KOPT-K1 (cell line): ENCODE results near the gene BRMS1.

Experiments
- H3K27ac ChIP-seq: fragments of 200-600 bp; sonication (generic); 2 replicates; pipeline ENCODE4 v1.5.1; 2016; ENCODE audit warnings: antibody characterized with exemption, mild to moderate bottlenecking, low read depth, low read length; ENCODE audit not compliant: poor library complexity, severe bottlenecking
- H3K36me3 ChIP-seq: fragments of 200-600 bp; sonication (generic); 2 replicates; pipeline ENCODE4 v1.5.1; 2017; ENCODE audit warnings: antibody characterized with exemption, mild to moderate bottlenecking, low read length, moderate library complexity; ENCODE audit not compliant: insufficient read depth
- H3K9me3 ChIP-seq: fragments of 200-600 bp; sonication (generic); 2 replicates; pipeline ENCODE4 v1.5.1; 2017; ENCODE audit warnings: antibody characterized with exemption, low read length, mild to moderate bottlenecking; ENCODE audit not compliant: insufficient read depth, poor library complexity, severe bottlenecking

BRMS1 gene

DNA sequence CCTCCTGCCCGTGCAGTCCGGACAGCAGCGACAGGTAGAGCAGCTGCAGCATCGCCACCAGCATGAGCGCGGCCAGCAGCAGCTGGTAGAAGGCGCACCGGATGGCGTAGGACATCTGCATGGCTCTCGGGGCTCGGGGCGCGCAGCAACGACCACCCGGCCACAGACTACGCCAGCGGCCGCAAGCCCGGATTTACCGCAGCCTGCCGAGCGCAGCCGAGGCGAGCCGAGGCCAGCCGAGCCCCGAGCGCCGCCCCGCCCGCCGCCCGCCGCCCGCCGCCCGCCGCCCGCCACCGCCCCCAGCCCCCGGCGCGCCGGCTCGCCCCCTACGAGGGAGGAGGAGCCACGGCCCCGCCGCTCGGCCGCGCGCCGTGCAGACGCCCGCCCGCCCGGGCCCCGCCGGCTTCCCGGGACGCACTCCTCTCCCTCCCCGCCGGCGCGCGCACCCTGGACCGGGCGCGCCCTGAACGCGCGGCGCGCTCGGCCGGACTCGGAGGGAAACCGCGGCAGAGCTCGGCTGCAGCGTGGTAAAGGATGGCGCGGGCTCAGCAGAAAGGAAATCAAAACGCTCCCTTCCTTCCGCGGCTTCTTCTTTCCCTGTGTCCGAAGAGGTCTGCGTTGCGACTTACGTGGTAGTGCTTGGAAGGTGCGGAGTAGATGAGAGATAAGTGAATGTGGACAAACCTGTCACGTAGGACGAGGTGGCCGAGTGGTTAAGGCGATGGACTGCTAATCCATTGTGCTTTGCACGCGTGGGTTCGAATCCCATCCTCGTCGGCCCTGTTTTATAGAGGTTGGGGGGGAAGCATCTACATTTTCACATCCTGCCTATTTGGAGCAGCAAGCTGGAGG lies 2.7 kb upstream of the BRMS1 start, which contains the start of gene B4GAT1:
B4GAT1 (minus strand) TSS at position 205 of the 852 bp plus-strand sequence; CDS start at position 121, 84 bp downstream.
- Histone ChIP-seq H3K9me3 (no peaks in the 10 kb centered on the region), H3K36me3 (peaks cover 10% of the 10 kb centered on the region; the same call in 1 of the 2 replicates), H3K27ac (peak within 1 kb of the TSS; percentile 70)

DNA sequence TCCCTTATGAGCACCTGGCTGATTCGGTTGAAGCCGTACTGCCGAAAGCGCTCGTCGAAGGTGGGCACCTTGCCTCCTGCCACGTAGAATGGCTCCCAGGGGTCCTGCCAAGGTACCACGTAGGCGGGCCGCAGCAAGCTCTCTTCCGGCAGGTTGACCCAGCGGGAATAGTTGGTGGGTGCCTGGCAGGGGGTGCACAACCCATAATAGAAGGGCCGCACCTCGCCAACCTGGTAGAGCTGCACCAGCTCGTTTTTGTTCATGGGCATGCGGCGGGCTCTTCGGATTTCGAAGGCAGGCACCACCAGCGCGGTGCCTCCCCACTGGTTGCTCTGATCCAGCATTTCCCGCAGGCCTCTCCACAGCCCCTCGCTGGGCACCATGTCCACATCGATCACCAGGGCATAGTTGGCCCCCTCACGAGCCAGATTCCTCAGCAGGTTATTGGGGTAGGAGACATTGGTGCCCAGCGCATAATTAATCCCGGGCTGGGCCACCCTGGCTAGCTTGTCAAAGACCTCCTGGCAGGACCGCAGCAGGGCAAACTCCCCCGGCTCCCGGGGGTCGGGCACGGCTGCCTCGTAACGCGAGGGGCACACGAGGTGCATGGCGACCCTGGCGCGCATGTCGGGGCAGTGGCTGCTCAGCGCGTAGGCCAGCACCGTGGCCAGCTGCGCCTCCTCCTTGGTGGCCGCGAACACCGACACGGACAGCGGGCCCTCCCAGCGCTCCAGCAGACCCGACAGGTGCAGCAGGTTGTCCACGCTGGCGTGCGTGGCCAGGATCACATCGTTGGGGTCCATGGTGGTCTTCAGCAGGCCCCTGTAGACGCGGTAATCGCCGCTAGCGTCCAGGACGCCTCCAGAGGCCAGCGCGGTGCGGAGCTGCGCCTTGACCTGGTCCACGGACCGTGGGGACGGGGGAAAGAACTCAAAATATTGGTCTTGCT lies 1.8 kb upstream of the BRMS1 start:
- H3K36me3 ChIP-seq, result peaks cover 19% of the 10 kb centered on the region; the same call in 1 of the 2 replicates
- no peaks in the 10 kb centered on the region for H3K9me3 ChIP-seq
- H3K27ac ChIP-seq, result peak overlapping the region; percentile 68

- no peaks in the 10 kb centered on the region for H3K9me3 ChIP-seq
- peaks cover 33% of the 10 kb centered on the region for H3K36me3 ChIP-seq
- peak overlapping the region; percentile 62 for H3K27ac ChIP-seq
These were observed 379 bp upstream of the BRMS1 start for GRCh38 chr11:66345316-66345649.

DNA sequence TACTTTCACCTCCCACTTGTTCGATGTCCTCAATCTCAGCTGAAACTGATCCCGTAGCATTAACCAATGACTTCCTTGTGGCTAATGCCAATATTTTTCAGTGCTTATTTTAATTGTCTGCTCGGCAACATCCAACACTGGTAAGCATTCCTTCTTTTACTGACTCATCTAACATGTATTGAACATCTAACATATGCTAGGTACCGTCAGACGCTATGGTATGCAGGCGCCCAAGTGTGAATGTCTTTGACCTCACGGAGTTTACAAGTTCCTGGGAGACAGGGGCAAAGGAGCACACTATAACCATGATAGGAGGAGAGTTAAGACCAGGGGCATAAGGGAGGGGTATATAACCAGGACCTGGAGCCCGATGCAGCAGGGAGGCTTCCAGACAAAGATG lies 1.7 kb downstream of the BRMS1 start:
- Histone ChIP-seq H3K36me3 (peaks cover 54% of the 10 kb centered on the region), H3K27ac (no peak overlapping the region), H3K9me3 (no peaks in the 10 kb centered on the region)

DNA sequence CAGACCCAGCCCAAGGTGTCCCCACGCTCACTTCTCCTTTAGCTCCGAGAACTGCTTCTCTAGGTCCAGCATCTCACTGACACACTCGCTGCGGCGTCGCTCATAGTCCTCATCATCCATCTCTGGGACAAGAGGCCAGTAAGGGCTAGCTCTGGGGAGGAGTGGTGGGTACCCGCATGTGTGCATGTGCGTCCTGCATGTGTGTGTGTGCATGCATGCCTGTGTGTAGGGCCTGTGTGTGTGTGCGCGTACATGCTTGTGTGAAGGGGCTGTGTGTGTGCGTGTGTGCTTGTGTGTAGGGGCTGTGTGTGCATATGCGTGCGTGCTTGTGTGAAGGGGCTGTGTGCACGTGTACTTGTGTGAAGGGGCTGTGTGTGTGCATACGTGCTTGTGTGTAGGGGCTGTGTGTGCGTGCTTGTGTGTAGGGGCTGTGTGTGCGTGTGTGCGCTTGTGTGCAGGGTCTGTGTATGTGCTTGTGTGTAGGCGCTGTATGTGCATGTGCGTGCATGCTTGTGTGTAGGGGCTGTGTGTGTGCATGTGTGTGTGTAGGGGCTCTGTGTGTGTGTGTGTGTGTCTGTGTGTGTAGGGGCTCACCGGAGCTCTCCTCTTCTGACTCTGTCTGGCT lies 3.3 kb downstream of the BRMS1 start:
- no peaks in the 10 kb centered on the region for H3K9me3 ChIP-seq
- no peak overlapping the region for H3K27ac ChIP-seq
- peaks cover 70% of the 10 kb centered on the region for H3K36me3 ChIP-seq

- H3K27ac ChIP-seq, result no peak overlapping the region
- peaks cover 74% of the 10 kb centered on the region for H3K36me3 ChIP-seq
- H3K9me3 ChIP-seq, result no peaks in the 10 kb centered on the region
These were observed 4.1 kb downstream of the BRMS1 start for GRCh38 chr11:66340596-66341501.

GRCh38 chr11:66339686-66340483 lies 5.0 kb downstream of the BRMS1 start:
- Histone ChIP-seq H3K36me3 (peaks cover 74% of the 10 kb centered on the region), H3K27ac (no peak overlapping the region), H3K9me3 (no peaks in the 10 kb centered on the region)

DNA sequence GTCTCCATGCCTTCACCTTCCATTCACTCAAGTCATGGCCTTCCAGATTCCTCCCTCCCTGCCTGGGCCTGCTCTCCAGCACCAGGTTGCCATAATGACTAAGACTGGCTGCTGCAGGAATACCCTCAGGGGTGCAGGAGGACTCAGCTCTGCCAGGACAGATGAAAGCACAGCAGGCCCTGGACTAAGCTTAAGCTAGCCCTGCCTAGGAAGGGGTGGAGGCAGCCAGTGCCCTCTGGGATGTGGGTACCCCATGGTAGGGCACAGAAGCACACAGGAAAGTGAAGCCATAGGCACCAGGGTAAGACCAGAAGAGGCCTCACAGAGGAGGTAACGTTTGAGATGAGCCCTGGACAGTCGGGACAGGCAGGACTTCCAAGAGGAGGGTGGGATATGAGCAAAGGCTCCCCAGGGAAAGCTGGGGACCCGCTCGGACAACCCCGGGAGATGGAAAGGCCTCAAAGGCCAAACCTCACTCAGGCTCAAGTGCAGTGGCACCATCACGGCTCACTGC lies 5.7 kb downstream of the BRMS1 start:
- Histone ChIP-seq H3K36me3 (peaks cover 74% of the 10 kb centered on the region), H3K9me3 (no peaks in the 10 kb centered on the region), H3K27ac (no peak overlapping the region)

- Histone ChIP-seq H3K9me3 (no peaks in the 10 kb centered on the region), H3K27ac (no peak overlapping the region), H3K36me3 (peaks cover 73% of the 10 kb centered on the region)
These were observed 6.4 kb downstream of the BRMS1 start for GRCh38 chr11:66338276-66339161.

DNA sequence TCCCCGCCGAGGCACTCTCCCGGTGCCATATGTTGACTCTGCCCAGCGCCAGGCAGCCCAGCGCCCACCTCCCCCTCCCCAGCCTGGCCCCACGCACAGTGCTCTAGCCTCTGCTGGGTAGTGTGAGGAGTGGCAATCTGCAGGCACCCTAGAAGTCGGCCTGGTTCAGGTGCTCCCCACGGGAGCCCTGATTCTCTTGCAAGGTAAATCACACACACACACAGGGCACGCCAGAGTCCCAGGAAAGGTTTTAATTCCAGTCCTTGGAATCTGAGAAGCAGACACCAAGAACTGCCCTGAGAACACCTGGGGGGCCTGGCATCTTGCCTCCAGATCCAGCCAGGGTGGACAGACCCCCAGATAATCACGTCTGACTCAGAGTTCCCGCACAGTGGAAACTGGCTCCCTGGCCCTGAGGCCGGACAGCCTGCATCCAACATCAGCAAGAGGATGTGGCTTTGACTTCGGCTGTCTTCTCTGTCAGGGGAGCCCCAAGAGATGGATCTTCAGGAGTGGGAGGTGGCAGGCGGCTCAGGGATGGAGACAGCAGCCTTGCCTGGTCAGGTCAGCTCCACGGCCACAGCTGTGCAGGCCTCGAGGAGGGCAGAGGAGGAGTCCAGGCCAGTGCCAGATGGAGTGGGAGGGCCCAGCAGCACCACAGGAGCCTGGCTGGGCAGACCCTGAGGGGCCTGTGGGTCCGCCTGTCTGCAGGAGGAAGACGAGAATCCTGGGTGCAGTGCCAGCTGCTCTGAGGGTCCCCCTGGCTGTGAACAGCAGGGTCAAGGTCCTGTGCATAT lies 7.6 kb downstream of the BRMS1 start:
- no peak overlapping the region for H3K27ac ChIP-seq
- no peaks in the 10 kb centered on the region for H3K9me3 ChIP-seq
- H3K36me3 ChIP-seq, result peaks cover 60% of the 10 kb centered on the region

DNA sequence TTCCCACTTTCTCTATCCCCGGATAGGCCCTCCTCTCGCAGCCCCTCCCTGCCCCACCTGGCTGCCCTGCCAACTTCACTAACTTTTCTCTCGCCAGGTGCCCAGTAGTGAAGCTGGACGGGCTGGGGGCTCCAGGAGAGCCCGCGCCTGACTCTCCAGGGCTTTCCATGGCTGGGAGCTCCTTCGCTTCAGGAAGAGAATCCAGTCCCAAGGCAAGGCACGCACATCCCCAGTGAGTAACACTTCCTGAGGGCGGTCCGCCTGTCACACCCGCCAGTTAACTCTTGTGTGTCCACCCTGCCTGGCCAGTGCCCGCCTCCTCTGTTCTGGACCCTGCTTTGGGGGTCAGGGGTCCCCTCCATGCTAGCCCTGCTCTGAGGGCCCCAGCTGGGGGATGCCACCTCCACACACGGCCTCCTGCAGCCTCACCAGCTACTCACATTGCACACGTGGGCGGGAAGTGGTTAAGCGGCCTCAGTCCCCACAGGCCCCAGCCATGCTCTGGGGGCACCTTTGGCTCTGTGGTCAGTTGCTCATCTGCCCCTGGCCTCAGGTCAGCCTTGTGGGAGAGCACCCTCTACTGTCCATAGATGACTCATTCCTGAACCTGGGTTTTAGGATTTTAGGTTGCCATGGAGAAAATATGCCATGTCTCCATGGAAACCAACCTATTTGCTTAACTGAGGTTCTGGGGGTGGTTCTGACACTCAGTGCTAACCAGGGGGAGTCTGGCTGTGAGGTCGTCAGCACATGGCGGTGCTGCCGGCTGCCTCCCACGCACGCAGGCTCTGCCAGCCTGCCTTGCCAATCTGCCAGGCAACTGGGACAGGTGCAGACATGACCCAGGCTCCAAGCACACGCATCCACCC lies 8.4 kb downstream of the BRMS1 start, which contains the start of gene RIN1:
RIN1 (minus strand) TSS at position 201 of the 869 bp plus-strand sequence; CDS start at position 169, 32 bp downstream.
- H3K36me3 ChIP-seq, result peaks cover 52% of the 10 kb centered on the region
- H3K27ac ChIP-seq, result no peak within 1 kb of the TSS

More for the DNA sequence above, 8.4 kb downstream of the BRMS1 start, which contains the start of gene RIN1:
- no peaks in the 10 kb centered on the region for H3K9me3 ChIP-seq
